HG03095 (cell line): Measurements from ENCODE around the gene OVCA2.

Experiments
- ATAC-seq: cut with Tn5 transposase; IDR thresholded peaks from one replicate; pipeline ENCODE4 v1.9.1; 2021; ENCODE audit warnings: moderate library complexity; ENCODE audit not compliant: unreplicated experiment

OVCA2 gene

DNA sequence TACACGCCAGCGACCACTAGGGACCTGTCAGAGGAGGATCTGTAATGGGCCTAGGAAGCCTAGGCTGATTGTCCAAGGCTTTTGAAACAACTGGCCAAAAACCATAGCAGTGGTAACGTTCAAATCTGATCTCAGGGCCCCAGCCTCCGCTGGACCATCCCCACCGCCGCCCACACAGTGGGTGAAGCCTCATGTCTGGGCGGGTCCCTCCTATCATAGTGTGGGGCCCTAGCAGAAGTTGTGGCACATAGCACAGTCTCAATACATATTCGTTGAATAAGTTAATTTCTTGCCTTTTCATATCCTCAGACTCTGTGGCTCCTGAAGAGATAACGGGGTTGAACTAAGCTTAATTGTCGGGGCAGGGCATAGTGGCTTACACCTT is 11.1 kb upstream of the OVCA2 start:
- no peak for ATAC-seq

DNA sequence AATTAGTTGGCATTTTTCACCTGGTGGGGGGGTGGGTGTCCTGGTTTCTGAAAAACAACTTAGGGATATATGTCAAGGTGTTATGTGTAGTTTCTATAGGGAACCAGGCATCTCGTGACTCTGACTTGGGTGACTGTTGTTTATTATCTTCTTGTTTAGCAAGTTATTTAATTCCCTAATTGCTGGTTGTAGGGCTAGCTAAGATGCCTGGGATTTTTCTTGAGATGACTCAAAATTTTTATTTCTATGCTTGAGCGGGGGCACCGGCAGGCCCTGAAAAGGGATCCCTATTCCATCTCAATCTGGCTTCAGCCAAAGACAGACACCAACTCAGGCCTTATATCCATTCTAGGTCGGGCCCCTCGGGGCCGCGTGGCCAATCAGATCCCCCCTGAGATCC is 8.7 kb upstream of the OVCA2 start:
- ATAC-seq: no peak

DNA sequence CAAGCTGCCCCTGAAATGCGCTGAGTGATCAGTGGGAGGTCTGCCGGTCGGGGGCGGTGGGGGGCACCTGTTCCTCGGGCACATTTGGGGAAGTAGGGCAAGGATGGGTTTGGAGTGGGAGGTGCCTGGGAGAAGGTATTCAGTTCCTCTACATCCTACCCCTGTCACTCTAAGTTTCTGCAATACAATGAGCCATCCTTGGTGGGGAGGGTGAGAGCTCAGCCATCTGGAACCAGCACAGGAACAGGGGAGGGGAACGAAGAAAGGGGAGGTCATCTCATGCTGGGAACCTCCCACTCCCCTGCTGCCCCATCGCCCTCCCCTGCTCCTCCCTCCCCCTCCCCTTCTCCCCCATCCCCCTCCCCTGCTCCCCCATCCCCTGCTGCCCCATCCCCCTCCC is 7.7 kb upstream of the OVCA2 start:
- no peak for ATAC-seq

DNA sequence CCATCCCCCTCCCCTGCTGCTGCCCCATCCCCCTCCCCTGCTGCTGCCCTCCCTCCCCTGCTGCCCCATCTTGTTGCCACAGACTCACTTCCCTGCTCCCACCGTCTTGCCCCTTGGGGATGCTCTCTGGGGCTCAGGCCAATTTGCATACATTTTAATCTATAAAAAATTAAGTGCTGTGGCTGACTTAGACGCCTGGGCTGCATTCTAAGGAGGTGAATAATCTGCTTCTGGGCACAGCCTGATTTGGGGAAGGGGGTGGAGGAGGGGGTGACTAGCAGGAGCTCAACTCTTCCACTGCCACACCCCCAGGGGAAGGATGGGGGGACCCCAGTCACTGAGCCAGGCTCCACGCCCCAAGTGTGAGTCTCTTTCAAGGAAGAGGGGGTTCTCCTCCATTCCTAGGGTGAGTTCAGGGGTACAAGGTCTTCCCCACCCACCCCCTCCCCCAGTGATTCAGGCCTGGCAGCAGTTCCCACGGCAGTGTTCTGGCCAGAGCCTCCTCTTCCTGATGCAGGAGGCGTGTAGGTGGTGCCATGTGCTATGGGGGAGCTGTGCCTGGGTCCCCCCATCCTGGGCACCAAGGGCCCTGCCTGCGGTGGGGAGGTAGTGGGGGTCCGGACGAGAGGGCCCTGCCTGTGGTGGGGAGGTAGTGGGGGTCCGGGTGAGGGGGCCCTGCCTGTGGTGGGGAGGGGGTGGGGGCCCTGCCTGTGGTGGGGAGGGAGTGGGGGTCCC is 6.8 kb upstream of the OVCA2 start:
- ATAC-seq: no peak

DNA sequence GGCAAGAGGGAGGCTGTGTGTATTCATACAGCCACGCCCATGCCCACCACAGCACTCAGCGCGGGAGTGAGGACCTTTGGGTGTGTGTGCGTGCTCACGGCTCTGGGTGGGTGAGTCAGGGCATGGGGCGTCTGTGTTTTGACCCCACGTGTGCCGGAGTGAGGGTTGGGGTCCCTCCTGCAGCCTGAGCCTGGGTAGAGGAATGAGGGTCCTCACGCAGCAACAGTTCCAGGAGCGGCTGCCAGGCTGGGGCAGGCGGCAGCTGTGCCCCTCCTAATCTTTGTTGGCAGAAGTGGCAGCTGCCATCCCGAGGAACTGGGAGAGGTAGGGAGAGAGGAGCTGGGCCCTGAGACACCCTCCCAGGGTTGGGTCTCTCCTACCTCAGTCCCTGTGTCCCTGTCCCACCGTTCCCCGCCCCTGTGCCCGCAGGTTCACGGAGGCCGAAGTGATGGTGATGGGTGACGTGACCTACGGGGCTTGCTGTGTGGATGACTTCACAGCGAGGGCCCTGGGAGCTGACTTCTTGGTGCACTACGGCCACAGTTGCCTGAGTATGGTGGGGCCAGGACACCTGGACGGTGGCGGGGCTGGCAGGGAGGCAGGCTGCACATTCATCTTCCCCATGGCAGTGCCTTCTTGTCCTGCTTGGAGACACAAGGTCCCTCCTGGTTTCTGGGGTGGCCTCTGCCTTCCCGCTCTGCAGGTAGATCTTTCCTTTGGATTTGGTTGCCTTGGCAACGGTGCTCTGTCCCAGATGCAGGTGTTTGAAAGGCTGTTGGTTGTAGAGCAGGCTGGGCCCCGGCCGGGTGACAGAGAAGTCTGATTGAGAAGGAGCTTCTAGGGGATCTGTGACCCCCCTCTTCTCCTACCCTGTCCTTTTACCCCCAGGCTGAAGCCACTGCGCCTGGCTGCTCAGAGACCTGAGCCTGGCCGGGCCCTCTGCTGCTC is 6.0 kb upstream of the OVCA2 start:
- ATAC-seq: no peak

DNA sequence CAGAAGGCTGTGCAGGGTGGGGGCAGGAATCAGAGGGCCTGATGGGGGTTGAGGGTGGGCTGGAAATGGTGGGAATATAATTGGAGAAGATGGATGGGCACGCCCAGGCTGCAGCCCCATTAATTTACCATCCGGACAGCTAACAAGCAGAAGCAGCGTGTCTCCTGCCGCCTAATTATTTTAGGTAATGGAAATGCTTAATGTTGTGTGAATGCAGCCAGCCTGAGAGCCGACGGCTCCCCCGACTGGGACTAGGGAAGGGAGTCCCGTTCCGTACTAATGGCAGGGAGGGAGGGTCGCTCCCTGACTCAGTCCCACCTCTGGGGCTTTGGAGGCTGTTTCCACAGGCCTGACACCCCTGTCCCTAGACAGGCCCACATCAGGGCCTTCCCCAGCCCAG is 4.7 kb upstream of the OVCA2 start:
- ATAC-seq: no peak

DNA sequence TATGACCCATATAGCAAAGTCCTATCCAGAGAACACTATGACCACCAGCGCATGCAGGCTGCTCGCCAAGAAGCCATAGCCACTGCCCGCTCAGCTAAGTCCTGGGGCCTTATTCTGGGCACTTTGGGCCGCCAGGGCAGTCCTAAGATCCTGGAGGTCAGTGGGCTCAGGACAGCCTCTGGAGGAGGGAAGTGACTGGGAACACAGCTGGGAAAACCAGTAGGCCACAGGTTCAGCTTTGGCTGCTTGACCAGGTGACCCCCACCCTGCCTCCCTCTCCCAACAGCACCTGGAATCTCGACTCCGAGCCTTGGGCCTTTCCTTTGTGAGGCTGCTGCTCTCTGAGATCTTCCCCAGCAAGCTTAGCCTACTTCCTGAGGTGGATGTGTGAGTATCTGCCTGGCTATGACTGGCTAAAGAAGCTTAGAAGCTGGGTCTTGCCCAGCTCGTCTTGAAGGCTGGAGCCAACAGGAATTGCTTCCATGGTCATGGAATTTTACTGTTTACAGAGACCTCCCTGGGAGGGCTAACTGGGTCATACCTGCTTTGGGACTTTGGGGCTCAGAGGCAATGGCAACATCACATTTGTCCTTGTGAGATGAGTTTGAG is 1.5 kb upstream of the OVCA2 start:
- ATAC-seq: no peak

DNA sequence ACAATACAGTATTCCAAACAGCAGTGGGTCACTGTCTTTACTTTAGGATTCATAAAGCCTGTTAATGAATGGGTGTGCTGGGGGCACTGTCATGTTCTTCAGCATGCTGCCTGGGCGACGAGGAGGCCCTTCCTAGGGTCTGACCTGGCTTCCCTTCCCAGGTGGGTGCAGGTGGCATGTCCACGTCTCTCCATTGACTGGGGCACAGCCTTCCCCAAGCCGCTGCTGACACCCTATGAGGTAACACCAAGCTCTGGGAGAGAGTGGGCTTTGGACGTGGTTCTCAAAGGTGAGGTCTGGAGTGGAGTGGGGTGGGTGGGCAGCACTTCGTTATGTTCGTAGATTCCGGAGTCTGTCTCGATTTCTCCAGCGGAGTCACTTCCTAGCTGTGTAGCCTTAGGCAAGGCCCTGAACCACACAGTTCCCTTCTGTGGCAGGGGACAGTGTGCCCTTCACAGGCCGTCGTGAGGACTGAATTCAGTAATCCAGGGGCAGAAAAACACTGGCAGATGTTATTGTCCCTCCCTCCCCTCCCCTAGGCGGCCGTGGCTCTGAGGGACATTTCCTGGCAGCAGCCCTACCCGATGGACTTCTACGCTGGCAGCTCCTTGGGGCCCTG is 771 bp upstream of the OVCA2 start:
- no peak for ATAC-seq

DNA sequence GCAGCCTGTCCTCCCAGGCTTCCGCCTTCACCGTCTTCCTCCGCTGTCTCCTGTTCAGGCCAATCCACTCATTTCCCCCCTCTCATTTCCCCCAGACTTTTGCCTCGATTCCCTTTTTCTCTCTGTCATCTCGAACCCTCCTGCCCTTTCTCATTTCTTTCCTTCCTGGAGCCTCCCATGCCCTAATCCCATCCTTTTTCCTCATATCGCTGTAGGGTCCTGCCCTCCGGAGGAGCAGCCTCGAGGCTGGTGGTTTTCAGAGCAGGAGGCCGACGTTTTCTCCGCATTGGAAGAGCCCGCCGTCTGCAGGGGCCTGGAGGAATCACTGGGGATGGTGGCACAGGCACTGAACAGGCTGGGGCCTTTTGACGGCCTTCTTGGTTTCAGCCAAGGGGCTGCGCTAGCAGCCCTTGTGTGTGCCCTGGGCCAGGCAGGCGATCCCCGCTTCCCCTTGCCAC is 597 bp downstream of the OVCA2 start:
- ATAC-seq: no peak

DNA sequence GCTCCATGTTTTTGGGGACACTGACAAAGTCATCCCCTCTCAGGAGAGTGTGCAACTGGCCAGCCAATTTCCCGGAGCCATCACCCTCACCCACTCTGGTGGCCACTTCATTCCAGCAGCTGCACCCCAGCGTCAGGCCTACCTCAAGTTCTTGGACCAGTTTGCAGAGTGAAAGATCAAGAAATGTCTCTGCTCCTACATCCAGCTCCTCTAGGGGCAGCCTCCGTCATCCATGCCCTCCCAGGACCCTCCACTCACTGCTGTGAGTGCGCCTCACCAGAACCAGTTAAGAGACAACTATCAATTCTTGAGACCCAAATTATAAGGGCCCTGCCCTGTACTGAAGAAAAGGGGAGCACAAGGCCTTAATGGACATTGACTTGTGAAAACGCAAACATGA is 1.1 kb downstream of the OVCA2 start:
- no peak for ATAC-seq

DNA sequence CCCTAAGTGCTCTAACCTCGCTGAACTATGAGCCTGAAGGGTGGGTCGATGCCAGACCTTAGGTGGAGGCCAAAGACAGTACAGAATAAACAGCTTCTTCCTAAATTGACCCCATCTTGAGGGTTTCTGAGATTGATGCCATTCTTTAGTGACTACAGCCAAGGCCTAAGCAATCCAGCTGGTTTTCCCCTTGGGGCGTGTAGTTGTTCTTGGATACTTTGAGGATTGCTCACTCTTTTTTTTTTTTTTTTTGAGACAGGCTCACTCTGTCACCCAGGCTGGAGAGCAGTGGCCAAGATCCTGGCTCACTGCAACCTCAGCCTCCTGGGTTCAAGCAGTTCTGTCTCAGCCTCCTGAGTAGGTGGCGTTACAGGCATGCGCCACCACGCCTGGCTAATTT is 2.0 kb downstream of the OVCA2 start:
- ATAC-seq: no peak

DNA sequence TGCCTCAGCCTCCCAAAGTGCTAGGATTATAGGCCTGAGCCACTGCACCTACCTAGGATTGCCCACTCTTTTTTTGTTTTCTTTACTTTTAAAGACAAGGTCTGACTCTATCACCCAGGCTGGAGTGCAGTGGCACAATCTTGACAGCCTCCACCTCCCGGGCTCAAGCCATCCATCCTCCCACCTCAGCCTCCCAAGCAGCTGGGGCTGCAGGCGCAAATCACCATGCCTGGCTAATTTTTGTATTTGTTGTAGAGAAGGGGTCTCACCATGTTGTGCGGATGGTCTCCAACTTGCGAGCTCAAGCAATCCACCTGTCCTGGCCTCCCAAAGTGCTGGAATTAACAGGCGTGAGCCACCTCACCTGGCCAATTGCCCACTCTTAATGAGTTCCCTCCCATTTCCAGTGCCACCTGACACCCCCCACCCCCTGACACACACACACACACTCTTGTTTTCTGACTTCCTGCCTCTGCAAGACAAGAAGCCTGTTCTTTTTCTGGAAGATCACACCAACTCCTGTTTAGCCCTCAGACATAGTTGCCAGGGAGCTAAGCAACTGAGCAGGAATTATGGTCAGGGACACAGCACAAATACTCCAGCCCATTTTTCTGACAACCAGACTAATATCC is 2.6 kb downstream of the OVCA2 start:
- ATAC-seq: no peak

DNA sequence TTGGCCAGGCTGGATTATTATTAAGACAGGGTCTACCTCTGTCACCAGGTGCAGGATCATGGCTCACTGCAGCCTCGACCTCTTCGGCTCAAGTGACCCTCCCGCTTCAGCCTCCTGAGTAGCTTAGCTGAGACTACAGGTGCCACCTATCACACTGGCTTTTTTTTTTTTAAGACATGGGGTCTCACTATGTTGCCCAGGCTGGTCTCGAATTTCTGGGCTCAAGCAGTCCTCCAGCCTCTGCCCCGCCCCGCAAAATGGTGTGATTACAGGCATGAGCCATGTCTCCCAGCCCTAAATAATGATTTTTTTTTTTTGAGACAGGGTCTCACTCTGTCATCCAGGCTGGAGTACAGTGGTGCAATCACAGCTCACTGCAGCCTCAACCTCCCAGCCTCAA is 5.8 kb downstream of the OVCA2 start:
- no peak for ATAC-seq

DNA sequence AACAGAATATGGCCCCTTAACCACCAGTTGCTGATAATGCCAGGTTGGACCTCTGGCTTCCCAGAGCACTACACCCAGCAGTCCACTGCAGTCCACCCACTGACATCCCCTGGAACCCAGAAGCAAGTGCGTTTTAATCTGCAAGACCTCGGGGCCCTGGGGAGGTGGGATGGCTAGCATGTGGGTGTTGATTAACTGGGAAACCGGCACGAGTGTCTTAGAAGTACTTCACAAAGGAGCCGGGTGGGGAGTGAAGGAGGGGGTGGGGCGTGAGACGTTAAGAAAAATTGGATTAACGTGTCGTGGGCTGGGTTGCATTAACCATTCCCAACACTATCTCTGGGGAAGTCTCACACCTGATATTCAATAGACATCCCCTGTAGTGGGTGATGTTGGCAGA is 7.0 kb downstream of the OVCA2 start:
- no peak for ATAC-seq

DNA sequence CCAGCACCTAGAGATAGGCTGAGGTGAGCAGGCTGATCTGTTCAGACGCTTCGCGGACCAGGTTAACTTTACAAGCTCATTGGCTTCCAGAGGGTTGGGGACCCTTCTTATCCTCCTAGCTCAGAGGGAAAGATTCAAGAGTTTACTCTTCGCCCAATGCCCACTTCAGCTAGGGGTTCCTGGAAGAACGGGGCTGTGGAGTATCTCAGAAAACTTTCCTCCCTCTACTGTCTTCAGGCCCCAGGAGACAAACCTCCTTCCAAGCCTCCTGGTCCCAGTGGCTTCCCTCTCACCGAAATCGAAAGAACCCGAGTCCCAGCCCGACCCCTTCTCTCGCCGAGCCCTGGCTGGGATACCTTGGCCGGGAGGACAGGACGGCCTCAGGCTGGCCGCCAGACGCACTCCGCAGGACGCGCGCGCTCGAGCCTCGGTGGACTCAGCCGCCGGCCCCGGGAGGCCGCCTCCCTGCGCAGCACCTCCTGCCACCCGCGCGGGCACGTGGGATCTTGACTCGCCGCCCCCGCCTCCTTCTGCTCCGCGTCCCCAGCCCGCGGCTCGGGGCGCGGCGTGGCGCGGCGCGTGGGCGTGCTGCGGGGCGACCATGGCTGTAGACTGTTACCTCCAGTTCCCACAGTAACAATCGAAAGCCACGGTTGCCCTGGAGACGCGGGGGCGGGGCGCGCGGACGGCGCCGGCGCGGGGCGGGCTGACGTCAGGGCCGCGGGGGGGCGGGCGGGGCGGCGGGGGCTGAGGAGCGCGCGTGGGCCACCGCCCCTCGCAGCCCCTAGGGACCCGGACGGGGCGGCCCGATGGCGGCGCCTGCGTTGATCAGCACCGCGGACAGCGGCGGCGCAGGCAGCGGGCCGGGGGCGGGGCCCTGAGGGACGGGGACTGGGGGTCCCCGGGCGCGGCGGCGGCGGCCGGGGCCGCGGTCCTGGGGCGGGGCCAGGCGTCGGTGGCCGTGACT is 7.8 kb downstream of the OVCA2 start:
- ATAC-seq: peak; percentile 37

DNA sequence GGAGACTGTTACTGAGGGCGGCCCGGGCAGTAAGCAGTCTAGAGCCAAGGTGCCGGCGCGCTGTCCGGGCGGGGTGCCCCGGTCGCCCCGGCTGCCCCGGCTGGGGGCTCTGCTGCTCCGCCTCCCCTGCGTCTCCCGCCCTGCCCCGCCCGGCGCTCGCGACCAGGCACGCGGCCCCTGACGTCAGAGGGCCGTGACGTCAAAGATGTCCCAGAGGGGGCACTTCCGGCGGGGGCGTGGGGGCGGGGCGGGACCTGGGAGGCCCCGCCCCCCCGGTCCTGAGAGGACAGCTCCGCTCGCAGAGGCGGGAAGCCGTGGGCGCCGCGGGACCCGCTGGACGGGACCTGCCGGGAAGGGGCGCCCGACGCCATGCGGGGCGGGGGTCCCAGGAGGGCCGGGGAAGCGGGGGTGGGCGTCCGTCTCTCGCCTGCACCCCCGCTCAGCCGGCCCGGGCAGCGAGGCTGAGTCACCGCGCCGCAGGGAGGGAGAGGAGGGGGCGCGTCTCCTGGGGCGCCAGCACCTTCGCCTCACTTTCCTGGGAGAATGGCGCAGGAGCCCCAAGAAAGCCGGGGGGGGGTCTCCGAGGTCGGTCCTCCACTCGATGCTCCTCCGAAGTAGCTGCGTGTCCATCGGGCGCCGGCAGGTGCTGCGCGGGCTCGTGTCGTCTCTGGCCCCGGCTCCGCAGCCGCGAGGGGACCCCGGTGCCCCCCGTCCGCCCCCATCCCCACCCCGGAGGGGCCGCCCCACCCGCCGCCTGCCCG is 8.7 kb downstream of the OVCA2 start:
- no peak for ATAC-seq

DNA sequence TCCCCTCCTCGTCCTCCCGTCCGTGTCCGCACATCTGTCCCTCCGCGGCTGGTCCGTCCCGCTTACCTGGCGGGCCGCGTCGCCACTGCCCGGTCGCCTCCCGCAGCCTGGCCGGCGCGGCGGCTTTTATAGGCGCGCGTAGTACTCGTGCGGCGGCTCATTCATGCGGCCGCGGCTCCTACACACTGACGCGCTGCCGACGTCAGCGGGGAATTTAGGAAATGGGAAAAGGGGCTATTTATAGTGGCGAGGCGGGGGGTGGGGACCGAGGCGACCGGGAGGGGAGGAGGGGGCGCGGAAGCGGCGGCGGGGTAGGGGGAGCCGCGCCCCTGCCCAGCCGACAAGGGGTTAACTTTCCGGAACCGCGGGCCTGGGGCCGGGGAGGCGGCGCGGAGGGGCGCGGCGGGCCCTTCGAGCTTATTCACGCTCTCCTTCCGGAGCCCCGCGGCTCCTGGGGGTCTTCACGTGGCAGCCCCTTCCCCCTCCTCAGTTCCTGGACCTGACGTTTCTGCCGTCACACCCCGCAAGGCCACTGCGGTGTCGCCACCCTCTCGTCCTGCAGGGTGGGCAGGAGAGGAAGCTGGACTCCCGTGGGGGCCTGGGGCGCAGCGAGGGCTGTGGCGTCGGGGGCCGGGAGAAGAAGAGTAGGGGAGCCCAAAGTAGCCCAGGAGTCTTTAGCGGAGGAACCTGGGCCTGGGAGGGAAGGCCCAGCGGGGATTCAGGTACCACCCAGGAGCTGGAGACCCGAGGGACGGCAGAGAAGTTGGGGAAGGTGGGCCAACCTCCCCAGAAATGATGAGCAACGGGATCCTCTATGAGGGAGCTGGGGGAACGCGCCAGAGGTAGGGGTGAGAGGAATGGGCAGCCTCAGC is 9.5 kb downstream of the OVCA2 start:
- ATAC-seq: no peak

DNA sequence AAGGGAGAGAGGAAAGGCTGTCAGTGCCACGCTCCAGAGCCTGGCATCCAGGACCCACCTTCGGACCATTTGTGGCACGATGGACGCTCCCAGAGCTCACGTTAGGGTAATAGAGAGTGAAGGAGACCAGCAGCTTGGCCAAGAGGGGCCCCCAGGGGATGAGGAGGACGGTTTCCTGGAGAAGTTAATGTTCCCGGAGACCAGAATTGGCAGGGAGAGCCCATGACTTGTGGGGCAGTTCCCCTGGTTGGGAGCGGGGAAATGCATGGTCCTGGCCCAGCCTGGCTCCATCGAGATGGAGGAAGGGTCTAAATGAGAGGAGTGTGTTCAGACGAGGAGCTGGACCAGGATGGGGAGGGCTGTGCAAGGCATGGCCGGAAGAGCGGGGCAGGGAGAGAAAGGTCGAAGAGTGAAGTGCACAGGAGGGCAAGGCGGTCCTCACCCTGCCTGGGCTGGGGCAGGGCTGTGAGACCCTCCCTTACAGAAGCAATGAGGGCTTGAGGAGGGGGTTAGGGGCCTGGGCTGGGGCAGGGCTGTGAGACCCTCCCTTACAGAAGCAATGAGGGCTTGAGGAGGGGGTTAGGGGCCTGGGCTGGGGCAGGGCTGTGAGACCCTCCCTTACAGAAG is 10.2 kb downstream of the OVCA2 start:
- ATAC-seq: no peak
